Measurements from ENCODE around the gene ZNF716. TPM values are rescaled to one million over a fixed set of nuclear protein-coding genes. Genes with fewer than 3 reads are reported as not detected.

The ZNF716 gene
- total RNA-seq, 1 experiment from 2014 or later = not detected

DNA sequence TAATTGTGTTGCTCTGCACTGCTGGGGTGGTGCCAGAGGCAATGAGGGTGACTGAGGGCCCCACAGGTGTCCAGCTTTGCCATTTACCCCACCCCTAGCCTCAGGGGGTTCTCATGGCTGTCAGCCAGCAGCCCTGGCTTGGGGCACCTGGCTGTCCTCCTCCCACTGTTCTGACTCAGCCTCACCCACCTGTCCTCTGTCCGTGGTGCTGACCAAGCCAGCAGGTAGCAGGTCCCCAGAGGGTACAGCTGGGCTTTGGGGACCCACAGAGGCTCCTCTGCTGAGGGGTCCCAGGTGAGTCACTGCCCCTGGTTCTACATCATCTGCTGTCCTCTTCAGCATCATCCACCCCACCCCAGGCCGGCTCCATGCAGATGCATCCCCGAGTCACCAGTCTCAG lies 32.2 kb upstream of the ZNF716 start:
- Histone ChIP-seq H3K9me3 (ENCODE audit: control insufficient read depth, low read depth, low read length) (peaks cover 60% of the 10 kb centered on the region), H4K8ac (replicated peaks; ENCODE audit: insufficient read length, low read depth, low read length) (no peak overlapping the region), H2AK5ac (ENCODE audit: insufficient read length, low read length) (no peak overlapping the region)

More for the DNA sequence above, 32.2 kb upstream of the ZNF716 start:
- Mint-ChIP-seq H3K36me3 (ENCODE audit: insufficient read depth in 1 of 3, low read depth in 3 of 3) (peaks cover 8 to 18% (median 17%) of the 10 kb centered on the region in 3 experiments), H3K27ac (no peak overlapping the region), H3K27me3 (ENCODE audit: low read depth) (no peaks in the 10 kb centered on the region; the same call in none of the 2 replicates), H3K4me1 (no peaks in the 10 kb centered on the region), H3K4me3 (no peak overlapping the region), H3K9me3 (peaks cover 86 to 90% of the 10 kb centered on the region in 2 experiments)
- H2BK120ac ChIP-seq (ENCODE audit: low read depth, low read length, poor library complexity, severe bottlenecking) = no peak overlapping the region
- H3K14ac ChIP-seq (ENCODE audit: insufficient read depth, low read length) = no peak overlapping the region
- no peak overlapping the region for H2AFZ ChIP-seq (ENCODE audit: low read length)
- H3K27me3 ChIP-seq (ENCODE audit: insufficient read depth, low read length) = no peaks in the 10 kb centered on the region
- no peak overlapping the region for H3K4me2 ChIP-seq (ENCODE audit: insufficient read depth, insufficient read length, low read length)
- no peak for DNase-seq
- TF ChIP-seq, protein P1, sequence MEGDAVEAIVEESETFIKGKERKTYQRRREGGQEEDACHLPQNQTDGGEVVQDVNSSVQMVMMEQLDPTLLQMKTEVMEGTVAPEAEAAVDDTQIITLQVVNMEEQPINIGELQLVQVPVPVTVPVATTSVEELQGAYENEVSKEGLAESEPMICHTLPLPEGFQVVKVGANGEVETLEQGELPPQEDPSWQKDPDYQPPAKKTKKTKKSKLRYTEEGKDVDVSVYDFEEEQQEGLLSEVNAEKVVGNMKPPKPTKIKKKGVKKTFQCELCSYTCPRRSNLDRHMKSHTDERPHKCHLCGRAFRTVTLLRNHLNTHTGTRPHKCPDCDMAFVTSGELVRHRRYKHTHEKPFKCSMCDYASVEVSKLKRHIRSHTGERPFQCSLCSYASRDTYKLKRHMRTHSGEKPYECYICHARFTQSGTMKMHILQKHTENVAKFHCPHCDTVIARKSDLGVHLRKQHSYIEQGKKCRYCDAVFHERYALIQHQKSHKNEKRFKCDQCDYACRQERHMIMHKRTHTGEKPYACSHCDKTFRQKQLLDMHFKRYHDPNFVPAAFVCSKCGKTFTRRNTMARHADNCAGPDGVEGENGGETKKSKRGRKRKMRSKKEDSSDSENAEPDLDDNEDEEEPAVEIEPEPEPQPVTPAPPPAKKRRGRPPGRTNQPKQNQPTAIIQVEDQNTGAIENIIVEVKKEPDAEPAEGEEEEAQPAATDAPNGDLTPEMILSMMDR (conservative IDR thresholded peaks at IDR 0.05) = no peak
- no CpG with 5 or more reads among the region's 3 CpGs for WGBS (ENCODE audit: extremely low coverage, insufficient read length, low lambda C conversion rate)
- no peak overlapping the region for H3K56ac ChIP-seq (ENCODE audit: insufficient read length, low read depth, low read length)
- no peaks in the 10 kb centered on the region for H3K4me1 ChIP-seq (ENCODE audit: insufficient read depth, low read length)
- no peak overlapping the region for H3K23ac ChIP-seq (ENCODE audit: insufficient read length, low read depth, low read length)
- H3K18ac ChIP-seq (ENCODE audit: insufficient read length, low read depth, low read length) = no peak overlapping the region
- H2BK5ac ChIP-seq (ENCODE audit: insufficient read length, low read length) = no peak overlapping the region
- H3K23me2 ChIP-seq (ENCODE audit: insufficient read length, low read depth, low read length, poor library complexity, severe bottlenecking) = no peaks in the 10 kb centered on the region
- no peaks in the 10 kb centered on the region for H3K79me1 ChIP-seq (ENCODE audit: insufficient read depth, low read depth, low read length, poor library complexity, severe bottlenecking)
- no peak overlapping the region for H2BK15ac ChIP-seq (ENCODE audit: low read depth, low read length)
- no peak overlapping the region for H2BK20ac ChIP-seq (ENCODE audit: low read depth, low read length, poor library complexity, severe bottlenecking)
- no peak overlapping the region for H3K9ac ChIP-seq (ENCODE audit: extremely low read depth, insufficient read length, low read length)
- H2BK12ac ChIP-seq (ENCODE audit: insufficient read length, low read depth, low read length) = no peak overlapping the region
- no peak overlapping the region for H4K5ac ChIP-seq (ENCODE audit: insufficient read length, low read depth, low read length)
- no peak overlapping the region for H3K4ac ChIP-seq (ENCODE audit: low read depth, low read length)
- H4K91ac ChIP-seq (ENCODE audit: insufficient read length, low read depth, low read length) = no peak overlapping the region
- no peaks in the 10 kb centered on the region for H4K20me1 ChIP-seq (ENCODE audit: control insufficient read depth, insufficient read depth, insufficient read length)
- no peak overlapping the region for H3T11ph ChIP-seq (ENCODE audit: low read length)
- H3K79me2 ChIP-seq (ENCODE audit: insufficient read depth, low read length) = no peaks in the 10 kb centered on the region
- no peak overlapping the region for H3K27ac ChIP-seq (ENCODE audit: insufficient read length, low read depth, low read length)
